Measurements from ENCODE around the gene OXT. TPM values are rescaled to one million over a fixed set of nuclear protein-coding genes. Genes with fewer than 3 reads are reported as not detected.

The OXT gene
- total and polyA plus RNA-seq, 3 experiments from 2014 or later: 0.79 to 1.4 TPM; not detected in 1

GRCh38 chr20:3082955-3083952 is 11.8 kb downstream of the OXT start:
- H3K27me3 ChIP-seq (ENCODE audit: insufficient read depth, low read length, poor library complexity, severe bottlenecking): peaks cover 22% of the 10 kb centered on the region
- H3K27ac Mint-ChIP-seq: peak overlapping the region in 1 of 8 donors; percentile 60
- POLR2A ChIA-PET: no interaction called here
- no peak for DNase-seq
- H3K4me1 ChIP-seq (ENCODE audit: insufficient read depth, low read length): no peaks in the 10 kb centered on the region
- no peaks in the 10 kb centered on the region for H3K36me3 ChIP-seq (ENCODE audit: insufficient read depth, low read length)
- peak overlapping the region in 4 of 7 donors; percentile 52 to 73 (median 63) for H3K4me3 Mint-ChIP-seq
- CTCF ChIA-PET: interaction anchor here (0.6 to 1.2 kb wide), 3 partner anchors 14 to 43 kb away, joined by 3 to 4 read pairs (median 3); no protein-coding TSS in a partner anchor
- peaks cover 0 to 15% (median 0%) of the 10 kb centered on the region in 3 donors for H3K4me1 Mint-ChIP-seq
- H3K36me3 Mint-ChIP-seq: no peaks in the 10 kb centered on the region
- H3K4me3 ChIP-seq (ENCODE audit: low read length): no peak overlapping the region
- H3K27me3 Mint-ChIP-seq: peaks cover 37 to 55% of the 10 kb centered on the region in 2 donors
- no peaks in the 10 kb centered on the region for H3K9me3 ChIP-seq (ENCODE audit: low read length)
- H3K9me3 Mint-ChIP-seq: no peaks in the 10 kb centered on the region
- H3K27ac ChIP-seq (ENCODE audit: low read depth, low read length): no peak overlapping the region

GRCh38 chr20:3084283-3084985 is 13.0 kb downstream of the OXT start, which contains the start of gene AVP:
TSS of gene AVP (minus strand) at chr20:3084724. CDS start at chr20:3084674, 50 bp downstream.
- H3K36me3 Mint-ChIP-seq: no peaks in the 10 kb centered on the region
- peaks cover 33 to 56% of the 10 kb centered on the region in 2 donors for H3K27me3 Mint-ChIP-seq
- peaks cover 0 to 15% (median 0%) of the 10 kb centered on the region in 3 donors for H3K4me1 Mint-ChIP-seq
- Histone ChIP-seq H3K9me3 (ENCODE audit: low read length) (no peaks in the 10 kb centered on the region), H3K27ac (ENCODE audit: low read depth, low read length) (no peak within 1 kb of the TSS), H3K36me3 (ENCODE audit: insufficient read depth, low read length) (no peaks in the 10 kb centered on the region), H3K4me1 (ENCODE audit: insufficient read depth, low read length) (no peaks in the 10 kb centered on the region), H3K27me3 (ENCODE audit: insufficient read depth, low read length, poor library complexity, severe bottlenecking) (peaks cover 22% of the 10 kb centered on the region), H3K4me3 (ENCODE audit: low read length) (no peak within 1 kb of the TSS)
- peak within 1 kb of the TSS in 1 of 8 donors; percentile 71 for H3K27ac Mint-ChIP-seq
- peak within 1 kb of the TSS in 5 of 7 donors; percentile 9 to 73 (median 62) for H3K4me3 Mint-ChIP-seq
- no peak for DNase-seq
- CTCF ChIA-PET: interaction anchor here (0.7 kb wide), 1 partner anchor 15 kb away, joined by 3 read pairs; no protein-coding TSS in a partner anchor
- H3K9me3 Mint-ChIP-seq: no peaks in the 10 kb centered on the region
- POLR2A ChIA-PET: no interaction called here

- no peak overlapping the region for H3K4me3 Mint-ChIP-seq
- peaks cover 38 to 60% of the 10 kb centered on the region in 2 donors for H3K27me3 Mint-ChIP-seq
- no peaks in the 10 kb centered on the region for H3K9me3 ChIP-seq (ENCODE audit: low read length)
- no peaks in the 10 kb centered on the region for H3K36me3 ChIP-seq (ENCODE audit: insufficient read depth, low read length)
- H3K4me1 ChIP-seq (ENCODE audit: insufficient read depth, low read length): peaks cover under 1% of the 10 kb centered on the region
- ChIA-PET POLR2A (no interaction called here), CTCF (interaction anchor here (1.1 kb wide), 1 partner anchor 16 kb away, joined by 3 read pairs; no protein-coding TSS in a partner anchor)
- H3K27ac ChIP-seq (ENCODE audit: low read depth, low read length): no peak overlapping the region
- H3K36me3 Mint-ChIP-seq: no peaks in the 10 kb centered on the region
- DNase-seq: no peak
- peak overlapping the region in 1 of 8 donors; percentile 71 for H3K27ac Mint-ChIP-seq
- H3K9me3 Mint-ChIP-seq: no peaks in the 10 kb centered on the region
- H3K4me3 ChIP-seq (ENCODE audit: low read length): no peak overlapping the region
- peaks cover 22% of the 10 kb centered on the region for H3K27me3 ChIP-seq (ENCODE audit: insufficient read depth, low read length, poor library complexity, severe bottlenecking)
- H3K4me1 Mint-ChIP-seq: peaks cover 0 to 15% (median 0%) of the 10 kb centered on the region in 3 donors
Measured at GRCh38 chr20:3084986-3085360, 13.6 kb downstream of the OXT start.

GRCh38 chr20:3085571-3086072 is 14.2 kb downstream of the OXT start:
- Histone ChIP-seq H3K4me3 (ENCODE audit: low read length) (no peak overlapping the region), H3K4me1 (ENCODE audit: insufficient read depth, low read length) (peaks cover 7% of the 10 kb centered on the region), H3K36me3 (ENCODE audit: insufficient read depth, low read length) (no peaks in the 10 kb centered on the region), H3K27ac (ENCODE audit: low read depth, low read length) (no peak overlapping the region), H3K9me3 (ENCODE audit: low read length) (no peaks in the 10 kb centered on the region), H3K27me3 (ENCODE audit: insufficient read depth, low read length, poor library complexity, severe bottlenecking) (peaks cover 22% of the 10 kb centered on the region)
- H3K4me1 Mint-ChIP-seq: peaks cover 0 to 16% (median 0%) of the 10 kb centered on the region in 3 donors
- H3K4me3 Mint-ChIP-seq: peak overlapping the region in 1 of 7 donors; percentile 9
- no peak for DNase-seq
- no peaks in the 10 kb centered on the region for H3K36me3 Mint-ChIP-seq
- CTCF ChIA-PET: interaction anchor here (1.1 kb wide), 1 partner anchor 15 kb away, joined by 3 read pairs; no protein-coding TSS in a partner anchor
- POLR2A ChIA-PET: interaction anchor here (0.6 kb wide), 1 partner anchor 25 kb away, joined by 7 read pairs; no protein-coding TSS in a partner anchor
- no peaks in the 10 kb centered on the region for H3K9me3 Mint-ChIP-seq
- peaks cover 41 to 60% of the 10 kb centered on the region in 2 donors for H3K27me3 Mint-ChIP-seq
- H3K27ac Mint-ChIP-seq: no peak overlapping the region

GRCh38 chr20:3088031-3088430 is 16.6 kb downstream of the OXT start:
- Histone ChIP-seq H3K27ac (ENCODE audit: low read depth, low read length) (no peak overlapping the region), H3K36me3 (ENCODE audit: insufficient read depth, low read length) (no peaks in the 10 kb centered on the region), H3K9me3 (ENCODE audit: low read length) (no peaks in the 10 kb centered on the region), H3K27me3 (ENCODE audit: insufficient read depth, low read length, poor library complexity, severe bottlenecking) (peaks cover 12% of the 10 kb centered on the region), H3K4me1 (ENCODE audit: insufficient read depth, low read length) (peaks cover 9% of the 10 kb centered on the region), H3K4me3 (ENCODE audit: low read length) (no peak overlapping the region)
- H3K4me3 Mint-ChIP-seq: no peak overlapping the region
- peak overlapping the region in 1 of 8 donors; percentile 29 for H3K27ac Mint-ChIP-seq
- H3K36me3 Mint-ChIP-seq: no peaks in the 10 kb centered on the region
- POLR2A ChIA-PET: no interaction called here
- DNase-seq: no peak
- peaks cover 4 to 22% (median 5%) of the 10 kb centered on the region in 3 donors for H3K4me1 Mint-ChIP-seq
- peaks cover 0 to 3% (median 0%) of the 10 kb centered on the region in 5 donors for H3K9me3 Mint-ChIP-seq
- CTCF ChIA-PET: interaction anchor here (2.0 kb wide), 1 partner anchor 34 kb away, joined by 6 read pairs; no protein-coding TSS in a partner anchor
- H3K27me3 Mint-ChIP-seq: peaks cover 38 to 53% of the 10 kb centered on the region in 2 donors

- H3K4me3 ChIP-seq (ENCODE audit: low read length): no peak overlapping the region
- H3K27ac ChIP-seq (ENCODE audit: low read depth, low read length): no peak overlapping the region
- no peaks in the 10 kb centered on the region for H3K36me3 Mint-ChIP-seq
- peaks cover 0 to 3% (median 0%) of the 10 kb centered on the region in 5 donors for H3K9me3 Mint-ChIP-seq
- H3K9me3 ChIP-seq (ENCODE audit: low read length): no peaks in the 10 kb centered on the region
- H3K36me3 ChIP-seq (ENCODE audit: insufficient read depth, low read length): no peaks in the 10 kb centered on the region
- ChIA-PET CTCF (no interaction called here), POLR2A (no interaction called here)
- H3K4me3 Mint-ChIP-seq: peak overlapping the region in 1 of 7 donors; percentile 71
- H3K27me3 ChIP-seq (ENCODE audit: insufficient read depth, low read length, poor library complexity, severe bottlenecking): no peaks in the 10 kb centered on the region
- H3K4me1 ChIP-seq (ENCODE audit: insufficient read depth, low read length): peaks cover 20% of the 10 kb centered on the region
- H3K27ac Mint-ChIP-seq: peak overlapping the region in 3 of 8 donors; percentile 34 to 60 (median 40)
- H3K4me1 Mint-ChIP-seq: peaks cover 5 to 23% (median 7%) of the 10 kb centered on the region in 3 donors
- peaks cover 33 to 37% of the 10 kb centered on the region in 2 donors for H3K27me3 Mint-ChIP-seq
- DNase-seq: peak in 1 of 5 donors; percentile 57
Measured at GRCh38 chr20:3090565-3090964, 19.1 kb downstream of the OXT start.

GRCh38 chr20:3092611-3093379 is 21.4 kb downstream of the OXT start:
- peaks cover 31 to 39% of the 10 kb centered on the region in 2 donors for H3K27me3 Mint-ChIP-seq
- H3K27me3 ChIP-seq (ENCODE audit: insufficient read depth, low read length, poor library complexity, severe bottlenecking): no peaks in the 10 kb centered on the region
- no peaks in the 10 kb centered on the region for H3K36me3 Mint-ChIP-seq
- CTCF ChIA-PET: interaction anchor here (1.0 to 1.4 kb wide), 4 partner anchors 15 to 47 kb away, joined by 3 to 5 read pairs (median 4); partner anchors contain the start of gene MRPS26
- DNase-seq: peak in 3 of 5 donors; percentile 24 to 71 (median 60)
- peaks cover 20% of the 10 kb centered on the region for H3K4me1 ChIP-seq (ENCODE audit: insufficient read depth, low read length)
- no peaks in the 10 kb centered on the region for H3K9me3 ChIP-seq (ENCODE audit: low read length)
- peaks cover 5 to 23% (median 7%) of the 10 kb centered on the region in 3 donors for H3K4me1 Mint-ChIP-seq
- peak overlapping the region; percentile 78 to 85 (median 83) for H3K4me3 Mint-ChIP-seq
- no peak overlapping the region for H3K27ac ChIP-seq (ENCODE audit: low read depth, low read length)
- H3K4me3 ChIP-seq (ENCODE audit: low read length): peak overlapping the region; percentile 26
- H3K9me3 Mint-ChIP-seq: peaks cover 0 to 3% (median 0%) of the 10 kb centered on the region in 5 donors
- POLR2A ChIA-PET: interaction anchor here (0.8 kb wide), 1 partner anchor 15 kb away, joined by 4 read pairs; no protein-coding TSS in a partner anchor
- no peaks in the 10 kb centered on the region for H3K36me3 ChIP-seq (ENCODE audit: insufficient read depth, low read length)
- H3K27ac Mint-ChIP-seq: peak overlapping the region in 6 of 8 donors; percentile 71 to 98 (median 84)

Measured in CD8-positive, alpha-beta memory T cell (primary cell).